Measurements from ENCODE around the gene RPS6KA2.
"Not testable (repeated sequence)": the region's sequence is repeated elsewhere in the genome, so short reads cannot be mapped to it uniquely, and the experiment has no call there.

The RPS6KA2 gene

DNA sequence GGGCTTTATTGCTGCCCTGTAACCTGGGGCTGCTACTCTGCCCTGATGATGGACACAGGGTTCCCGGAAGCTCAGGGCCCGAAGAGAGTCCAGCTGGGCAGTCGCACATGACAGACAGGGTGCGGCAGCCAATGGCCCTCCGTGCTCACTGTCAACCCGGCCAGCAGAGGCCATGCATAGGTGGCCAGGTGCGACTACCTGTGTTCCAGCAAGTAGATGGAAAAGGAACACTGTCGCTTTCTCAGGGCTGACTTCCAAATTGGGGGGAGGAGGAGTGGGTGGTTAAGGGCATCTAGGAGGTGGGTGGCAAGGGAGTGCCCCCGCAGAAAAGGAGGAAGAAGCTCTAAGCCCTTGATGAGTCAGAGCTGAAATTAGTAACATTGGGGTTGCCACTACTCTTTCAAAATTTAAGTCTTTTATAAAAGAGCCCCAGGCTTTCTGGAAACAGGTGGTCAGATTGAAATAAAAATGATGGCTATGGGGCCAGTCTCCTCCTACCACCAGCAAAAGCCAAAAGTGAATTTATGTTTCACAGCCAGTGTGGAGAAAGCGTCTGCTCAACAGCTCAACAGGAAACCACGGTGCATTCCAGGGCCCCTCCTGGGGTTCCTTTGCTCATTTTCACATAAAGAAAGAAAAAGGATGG lies 38.2 kb downstream of the RPS6KA2 start:
- peak; percentile 8 to 57 for DNase-seq

DNA sequence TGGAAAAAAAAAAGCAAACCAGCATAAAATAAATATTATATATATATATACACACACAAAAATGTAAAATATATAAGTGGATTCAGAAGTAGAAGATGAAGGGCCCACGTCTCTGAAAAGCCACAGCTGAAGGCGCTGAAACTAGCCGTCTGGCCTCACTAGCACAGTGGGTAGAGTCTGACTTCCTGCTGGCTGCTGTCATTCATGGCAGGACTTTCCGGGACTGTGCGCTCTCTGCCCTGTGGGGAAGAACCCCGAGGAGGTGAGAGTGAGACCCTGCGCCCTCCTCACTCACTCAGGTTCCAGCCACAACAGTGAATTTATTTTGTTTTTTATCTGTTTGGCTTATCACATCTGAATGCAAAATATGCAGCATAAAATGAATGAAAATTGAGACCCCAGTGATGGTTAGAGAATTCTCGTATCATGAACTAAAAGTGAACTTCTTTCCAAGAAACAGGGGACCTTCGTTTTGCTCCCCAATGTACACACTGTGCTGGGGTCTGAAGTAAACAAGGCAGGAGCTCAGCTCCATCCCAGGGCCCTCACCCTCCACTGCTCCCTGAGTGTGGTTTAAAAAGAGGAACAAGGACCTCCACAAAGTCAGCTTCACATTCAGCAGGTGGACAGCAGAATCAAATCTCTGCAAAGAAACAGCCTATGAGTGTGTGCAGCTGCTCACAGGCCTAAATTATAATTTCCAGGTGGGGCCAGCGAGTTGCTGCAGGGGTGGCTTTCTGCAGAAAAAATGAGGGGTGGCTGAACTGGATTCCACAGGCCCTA lies 39.2 kb downstream of the RPS6KA2 start:
- DNase-seq = no peak

DNA sequence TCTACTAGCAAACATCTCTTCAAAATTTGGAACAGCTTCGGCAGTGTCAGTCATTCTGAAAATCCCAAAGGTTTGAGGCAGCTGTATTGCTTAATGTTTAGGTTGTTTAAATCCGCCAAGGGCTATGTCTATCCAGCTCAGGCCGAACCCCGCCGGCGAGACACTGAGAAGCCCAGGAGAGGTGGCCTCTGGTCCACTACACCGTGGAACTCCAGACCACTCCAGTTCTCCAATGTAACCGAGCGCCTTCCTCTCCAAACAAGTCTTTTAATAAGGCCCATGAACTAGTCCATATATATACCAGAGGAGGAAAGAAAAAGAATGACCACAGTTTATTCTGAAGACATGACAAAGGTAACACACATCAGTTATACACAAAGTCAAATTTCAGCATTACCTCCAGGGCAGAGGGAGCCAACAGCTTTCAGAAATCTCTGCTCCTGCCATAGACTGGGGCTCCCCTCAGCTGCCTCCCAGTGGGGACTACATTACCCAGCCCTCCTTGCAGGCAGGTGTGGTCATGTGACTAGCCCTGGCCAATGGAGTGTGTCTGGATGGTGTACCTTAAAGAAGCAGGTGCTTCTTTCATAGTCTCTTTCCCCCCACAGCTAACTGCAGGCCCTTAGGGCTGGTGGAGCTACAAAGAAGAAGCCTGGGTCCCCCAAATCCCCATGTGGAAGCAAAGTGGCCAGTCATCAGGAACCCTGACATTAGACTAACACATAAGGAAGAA lies 40.5 kb downstream of the RPS6KA2 start, which contains the start of gene RAMACL:
RAMACL (minus strand) TSS at position 255 of the 733 bp plus-strand sequence; CDS start at position 54, 201 bp downstream.
- peak; percentile 22 to 60 for DNase-seq

DNA sequence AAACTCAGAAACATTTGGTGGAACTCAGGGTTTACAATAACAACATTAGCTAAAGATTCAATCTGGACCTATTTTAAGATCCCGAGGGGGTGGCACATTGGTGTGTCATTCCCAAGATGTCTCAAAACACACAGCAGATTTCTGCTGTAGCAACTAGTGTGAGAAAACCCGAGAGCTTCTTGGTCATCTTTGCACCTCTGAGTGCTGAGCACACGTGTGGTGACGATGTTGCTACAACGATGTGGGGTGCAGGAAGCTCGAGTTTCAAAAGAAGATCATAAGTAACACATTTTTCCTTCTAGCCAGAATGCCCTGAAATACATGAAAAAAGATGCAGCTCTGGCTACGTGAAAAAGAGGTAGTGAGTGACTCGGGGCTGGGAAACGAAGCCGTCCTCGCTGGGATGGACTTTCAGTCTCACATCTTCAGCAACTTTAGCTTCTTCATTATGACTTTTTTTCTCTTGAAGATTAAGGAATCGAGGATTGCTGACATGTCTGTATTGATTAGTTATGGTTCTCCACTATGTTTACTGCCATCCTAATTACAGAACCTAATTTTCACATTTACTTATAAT lies 42.1 kb downstream of the RPS6KA2 start:
- no peak for DNase-seq

DNA sequence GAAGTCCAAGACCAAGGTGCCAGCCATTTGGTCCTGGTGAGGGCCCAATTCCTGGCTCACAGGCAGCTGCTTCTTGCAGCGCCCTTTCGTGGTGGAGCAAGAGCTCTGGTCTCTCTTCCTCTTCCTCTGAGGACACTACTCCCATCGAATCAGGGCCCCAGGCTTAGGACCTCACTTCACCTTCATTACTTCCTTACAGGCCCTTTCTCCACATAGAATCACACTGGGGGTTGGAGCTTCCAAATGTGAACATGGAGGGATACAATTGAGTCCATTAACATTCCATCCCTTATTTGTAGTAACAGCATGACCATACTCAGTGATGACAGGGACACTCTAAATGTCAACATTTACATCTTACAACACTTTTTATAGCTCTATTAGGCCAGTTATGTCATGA lies 42.9 kb downstream of the RPS6KA2 start:
- DNase-seq = no peak

DNA sequence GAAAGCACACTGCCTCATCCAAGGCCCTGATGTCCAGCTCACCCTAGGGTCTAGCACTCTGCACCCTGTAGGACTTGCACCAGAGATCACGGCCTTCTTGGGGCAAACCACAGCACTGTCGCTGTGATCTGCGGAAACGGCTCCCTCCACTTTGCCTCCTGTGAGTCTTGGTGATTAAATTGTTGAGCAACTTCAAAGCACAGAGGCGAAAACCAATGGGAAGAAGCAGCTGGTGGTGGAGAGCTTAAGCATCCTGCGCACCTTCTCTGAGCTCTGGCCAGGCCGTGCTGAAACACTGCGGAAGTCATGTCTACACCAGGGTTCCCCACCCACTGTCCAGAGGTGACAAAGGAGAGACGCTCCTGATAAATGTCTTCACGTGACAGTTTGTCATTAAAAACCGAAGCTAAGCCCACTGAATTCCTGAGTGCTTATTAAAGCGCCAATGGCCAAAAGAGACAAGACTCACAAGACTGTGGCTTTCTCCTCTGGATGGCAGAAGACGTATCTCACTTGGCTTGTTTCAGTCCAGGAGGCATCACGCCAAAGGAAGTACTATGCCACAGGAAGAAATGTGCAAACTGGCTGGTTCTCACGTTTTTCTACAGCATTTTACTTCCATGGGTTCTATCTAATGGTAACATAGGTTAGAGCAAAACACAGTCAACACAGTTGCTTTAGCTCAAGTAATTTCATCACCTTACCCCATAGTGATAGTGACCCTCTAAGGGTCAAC lies 43.7 kb downstream of the RPS6KA2 start:
- DNase-seq = no peak

DNA sequence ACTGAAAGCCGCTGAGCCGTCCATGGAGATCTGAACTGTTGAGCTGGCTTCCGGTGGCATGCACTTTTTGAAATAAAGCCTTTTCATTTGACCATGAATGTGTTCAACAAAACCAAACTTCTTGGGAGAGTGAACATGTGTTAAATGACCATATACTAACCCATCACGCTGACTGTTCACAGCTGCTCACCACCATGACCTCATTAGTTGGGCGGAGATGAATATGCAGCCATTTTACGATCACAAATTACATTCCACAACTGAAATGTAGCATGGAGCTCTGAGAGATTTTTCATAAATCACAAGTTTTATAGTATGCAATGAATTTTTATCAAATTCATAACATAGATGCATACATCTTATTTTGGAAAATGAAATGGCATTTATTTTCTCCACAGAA lies 44.8 kb downstream of the RPS6KA2 start:
- no peak for DNase-seq

DNA sequence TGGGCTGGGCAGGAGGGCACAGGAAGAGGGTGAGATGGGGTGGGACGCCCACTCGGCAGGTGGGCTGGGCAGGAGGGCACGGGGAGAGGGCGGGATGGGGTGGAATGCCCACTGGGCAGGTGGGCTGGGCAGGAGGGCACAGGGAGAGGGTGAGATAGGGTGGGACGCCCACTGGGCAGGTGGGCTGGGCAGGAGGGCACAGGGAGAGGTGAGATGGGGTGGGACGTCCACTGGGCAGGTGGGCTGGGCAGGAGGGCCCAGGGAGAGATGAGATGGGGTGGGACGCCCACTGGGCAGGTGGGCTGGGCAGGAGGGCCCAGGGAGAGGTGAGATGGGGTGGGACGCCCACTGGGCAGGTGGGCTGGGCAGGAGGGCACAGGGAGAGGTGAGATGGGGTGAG lies 45.2 kb downstream of the RPS6KA2 start:
- not testable (repeated sequence) for DNase-seq

DNA sequence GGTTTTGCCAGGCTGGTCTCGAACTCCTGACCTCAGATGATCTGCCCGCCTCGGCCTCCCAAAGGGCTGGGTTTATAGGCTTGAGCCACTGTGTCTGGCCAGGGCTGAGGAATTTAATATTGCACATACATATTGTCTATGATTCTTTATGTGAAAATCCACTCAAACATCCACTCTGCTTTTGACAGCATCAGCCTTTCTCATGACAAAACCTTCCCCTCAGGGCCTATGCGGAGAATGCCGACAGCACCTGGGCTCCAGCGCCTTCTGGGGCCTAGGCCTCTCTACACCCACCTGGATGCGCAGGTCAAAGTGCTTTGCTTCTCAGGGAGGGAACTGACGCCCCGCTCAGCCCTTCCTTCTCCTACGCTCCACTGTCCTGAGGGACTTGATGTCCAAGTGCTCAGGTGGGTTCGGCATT lies 46.0 kb downstream of the RPS6KA2 start:
- DNase-seq = no peak

DNA sequence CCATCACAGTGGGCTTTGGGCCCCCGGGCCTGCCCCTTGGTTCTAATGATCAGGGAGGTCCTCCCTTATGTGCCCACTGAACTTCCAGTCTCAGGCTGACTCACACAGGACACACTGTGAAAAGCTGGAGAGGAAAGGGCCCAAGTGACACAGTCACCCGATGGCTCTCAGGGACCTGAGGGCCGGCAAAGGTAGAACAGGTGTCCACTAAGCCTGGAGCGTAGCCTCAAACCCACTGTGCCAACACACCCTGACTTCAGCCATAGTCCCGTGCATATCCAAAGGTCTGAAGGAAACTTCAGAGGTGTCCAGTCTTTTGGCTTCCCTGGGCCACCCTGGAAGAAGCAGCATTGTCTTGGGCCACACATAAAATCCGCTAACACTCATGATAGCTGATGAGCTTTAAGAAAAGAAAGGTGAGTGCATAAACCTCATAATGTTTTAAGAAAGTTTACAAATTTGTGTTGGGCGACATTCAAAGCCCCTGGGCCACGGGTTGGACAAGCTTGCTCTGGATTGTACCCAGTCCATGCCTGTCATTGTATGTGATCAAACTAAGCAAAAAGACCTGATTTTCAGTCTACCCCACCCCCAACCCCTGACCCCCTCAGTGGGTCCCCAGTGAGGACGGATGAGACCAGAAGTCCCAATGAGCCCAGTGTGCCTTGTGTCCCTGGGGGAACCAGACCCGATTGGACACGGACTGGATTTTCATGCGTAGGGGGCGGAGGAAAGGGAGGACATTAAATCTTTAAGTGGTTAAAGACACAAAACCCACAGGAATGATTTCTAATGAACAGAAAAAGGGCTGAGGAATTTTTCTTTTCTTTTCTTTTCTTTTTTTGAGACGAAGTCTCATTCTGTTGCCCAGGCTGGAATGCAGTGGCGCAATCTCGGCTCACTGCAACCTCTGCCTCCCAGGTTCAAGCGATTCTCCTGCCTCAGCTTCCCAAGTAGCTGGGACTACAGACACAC lies 46.7 kb downstream of the RPS6KA2 start:
- DNase-seq = no peak

DNA sequence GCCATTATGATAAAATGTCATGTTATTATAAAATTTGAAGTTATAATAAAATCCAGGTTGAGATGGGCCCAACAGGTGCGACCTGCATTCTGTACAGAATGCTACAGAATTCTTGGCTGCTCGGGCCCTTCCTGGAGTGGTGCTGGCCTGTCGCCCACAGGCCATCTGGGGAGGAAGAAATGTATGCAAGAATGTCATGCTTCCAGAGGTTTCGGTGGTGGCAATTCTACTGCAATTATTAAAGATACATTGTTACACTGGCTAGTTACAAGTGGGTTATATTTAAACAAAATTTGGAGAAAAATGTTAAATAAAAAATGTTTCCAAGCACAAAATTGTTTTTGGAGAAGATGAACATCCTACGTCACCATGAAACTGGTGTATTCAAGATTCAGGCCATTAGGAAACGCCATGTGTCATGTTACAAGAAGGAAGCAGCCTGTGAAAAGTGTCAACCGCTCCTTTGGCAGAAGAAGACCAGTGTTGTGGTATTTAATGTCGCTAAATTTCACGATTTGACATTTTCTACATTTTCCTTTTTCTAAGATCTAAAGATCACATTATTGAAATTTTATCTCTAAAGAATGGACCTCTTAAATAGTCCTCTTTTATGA lies 47.7 kb downstream of the RPS6KA2 start:
- peak; percentile 6 to 59 for DNase-seq

DNA sequence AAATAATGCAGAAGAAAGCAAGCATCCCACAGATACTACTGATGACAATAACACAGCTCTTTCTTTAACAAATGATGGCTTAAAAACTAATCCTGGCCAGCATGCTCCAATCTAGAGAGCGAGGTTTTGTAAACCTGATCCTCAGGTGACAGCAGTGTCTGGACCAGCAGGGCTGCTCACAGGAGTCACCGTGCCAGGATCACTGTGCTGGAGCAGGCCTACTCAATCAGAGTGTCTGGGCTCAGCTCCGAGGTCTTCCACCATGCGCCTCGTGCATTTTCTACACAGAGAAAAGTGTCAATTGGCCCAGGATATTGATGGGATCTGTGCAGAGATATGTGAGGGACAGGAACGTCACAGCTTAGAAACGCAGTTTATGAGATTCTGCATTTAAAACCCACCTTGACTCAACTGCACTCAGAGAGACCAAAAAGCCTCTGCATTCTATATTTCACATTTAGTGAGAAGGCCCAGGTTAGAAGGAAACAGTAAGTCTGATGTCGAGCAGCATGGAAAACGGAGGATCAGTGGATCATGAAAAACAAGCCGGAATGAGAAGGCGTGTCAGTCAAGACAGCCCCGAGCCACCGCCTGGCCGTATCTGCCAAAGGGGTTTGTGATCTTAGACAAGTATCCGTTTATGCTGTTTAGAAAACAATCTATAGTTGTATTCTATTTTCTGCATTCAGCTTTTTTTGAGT lies 48.4 kb downstream of the RPS6KA2 start:
- DNase-seq = peak; percentile 49 to 59

DNA sequence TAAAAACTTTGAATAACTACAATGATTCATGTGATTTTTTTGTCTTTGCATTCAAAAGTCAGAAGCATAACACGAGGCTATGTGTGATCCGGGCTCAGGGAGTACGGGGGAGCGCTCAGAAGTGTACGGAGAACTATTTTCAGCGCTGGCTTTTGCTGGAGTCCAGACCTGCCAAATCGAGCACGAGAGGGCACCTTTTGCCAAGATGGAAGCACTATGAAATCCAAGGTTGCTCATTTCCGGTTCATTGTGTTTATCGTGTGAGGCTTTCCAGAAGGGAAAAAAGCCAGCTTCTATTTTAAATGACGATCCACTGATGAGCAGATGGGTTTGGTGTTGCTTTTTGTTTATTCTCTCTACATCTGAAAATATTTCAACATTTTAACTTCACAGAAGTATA lies 51.8 kb downstream of the RPS6KA2 start:
- DNase-seq = peak; percentile 72 to 82

DNA sequence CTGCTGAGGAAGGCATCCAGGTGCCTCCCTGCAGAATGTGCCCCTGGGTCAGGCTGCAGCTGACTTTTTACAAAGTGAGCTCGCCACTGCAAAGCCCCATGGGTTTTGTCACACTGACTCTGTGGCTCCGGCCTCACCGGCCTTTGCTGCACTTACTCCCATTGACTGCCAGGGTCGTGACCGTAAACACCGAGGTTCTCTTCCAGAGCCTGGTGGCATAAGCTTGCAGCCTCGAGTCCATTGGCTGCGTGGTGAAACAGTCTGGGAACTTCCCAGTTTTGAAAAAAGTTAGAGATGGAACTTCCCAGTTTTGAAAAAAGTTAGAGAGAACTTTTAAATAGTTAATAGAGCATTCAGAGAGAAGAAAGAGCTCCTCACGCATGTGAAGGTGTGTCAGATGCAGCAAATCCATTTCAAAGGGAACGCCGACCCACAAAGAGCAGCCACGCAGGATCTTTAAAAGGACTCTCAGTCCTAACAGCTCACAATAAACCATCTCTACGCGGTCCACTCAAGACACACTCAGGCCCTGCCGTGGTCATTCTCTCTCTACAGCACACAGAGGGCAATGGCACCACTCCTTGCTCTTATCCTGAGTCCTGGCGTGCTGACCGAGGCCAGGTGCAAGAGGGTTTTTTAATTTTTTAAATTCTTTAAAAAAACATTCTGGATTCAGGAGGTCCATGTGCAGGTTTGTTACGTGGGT lies 53.4 kb downstream of the RPS6KA2 start:
- no peak for DNase-seq

DNA sequence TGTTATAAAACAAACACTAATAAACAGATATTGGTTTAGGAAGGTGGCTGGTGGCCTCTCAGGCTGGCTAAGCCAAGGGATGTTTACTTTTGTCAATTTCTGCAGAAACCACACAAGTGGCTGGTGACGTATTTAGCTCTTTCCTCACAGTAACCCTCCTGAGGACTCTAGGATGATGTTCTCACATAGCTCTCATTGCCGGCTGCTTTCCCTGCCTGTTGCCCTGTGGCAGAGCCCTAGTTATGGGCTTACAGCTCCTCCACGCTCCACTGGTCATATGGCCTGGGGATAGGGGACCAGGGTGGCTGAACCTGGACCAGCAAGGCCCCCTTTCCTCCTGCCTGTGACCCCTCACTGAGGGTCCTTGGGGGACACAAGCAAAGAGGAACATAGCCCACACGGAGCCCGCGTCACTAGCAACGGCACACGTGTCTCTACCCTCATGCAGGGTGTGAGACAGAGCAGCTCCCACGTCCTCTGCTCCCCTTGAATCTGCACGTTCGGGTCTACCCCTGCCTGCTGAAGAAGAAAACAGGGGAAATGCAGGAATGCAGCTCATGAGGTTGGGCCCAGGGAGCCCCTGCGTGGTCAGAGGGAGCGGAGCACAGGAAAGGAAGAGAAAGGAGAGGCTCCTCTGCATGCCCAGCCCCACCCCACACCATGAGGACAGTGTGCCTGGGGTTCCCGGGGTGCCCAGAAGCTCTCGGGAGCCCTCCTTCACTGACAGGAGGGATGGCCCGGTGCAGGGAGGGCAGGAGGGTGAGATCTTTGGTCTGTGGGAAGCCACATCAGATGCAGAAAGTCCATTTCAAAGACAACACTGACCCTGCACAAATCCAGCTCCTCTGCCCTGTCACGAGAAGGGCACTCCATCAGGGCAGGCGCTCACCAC lies 54.4 kb downstream of the RPS6KA2 start:
- no peak for DNase-seq

DNA sequence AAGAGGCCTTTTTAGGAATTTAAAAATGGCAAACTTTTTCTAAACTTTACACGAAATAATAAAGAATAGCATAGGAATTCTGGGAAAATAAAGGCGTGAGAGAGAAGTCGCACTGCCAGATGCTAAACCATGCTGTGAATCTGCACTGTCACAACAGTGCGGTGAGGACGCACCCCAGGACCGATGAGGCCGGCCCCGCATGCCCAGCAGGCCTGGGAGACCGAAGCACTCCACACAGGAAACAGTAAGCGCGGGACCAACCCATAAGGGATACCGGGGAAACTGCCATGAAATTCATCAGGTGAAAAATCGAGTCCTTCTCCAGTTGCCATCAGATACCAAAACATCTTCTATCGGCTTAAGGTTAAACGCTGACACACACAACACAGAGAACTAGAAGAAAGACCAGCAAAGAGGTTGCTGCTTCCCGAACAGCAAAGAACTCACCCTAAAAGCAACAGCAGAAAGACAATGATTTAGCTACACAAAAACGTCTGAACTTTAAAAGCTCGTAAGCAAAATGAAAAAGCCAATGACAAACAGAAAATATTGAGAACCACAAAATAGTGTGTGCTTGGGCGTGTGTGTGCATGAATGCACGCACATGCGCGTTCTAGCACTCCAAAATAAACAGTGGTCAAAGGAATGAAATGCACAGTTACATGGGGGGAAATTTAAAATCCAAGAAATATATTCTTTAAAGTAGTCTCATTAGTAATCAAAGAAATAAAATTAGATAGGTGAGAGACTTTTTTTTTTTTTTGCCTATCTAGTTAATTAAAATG lies 55.9 kb downstream of the RPS6KA2 start:
- DNase-seq = no peak

DNA sequence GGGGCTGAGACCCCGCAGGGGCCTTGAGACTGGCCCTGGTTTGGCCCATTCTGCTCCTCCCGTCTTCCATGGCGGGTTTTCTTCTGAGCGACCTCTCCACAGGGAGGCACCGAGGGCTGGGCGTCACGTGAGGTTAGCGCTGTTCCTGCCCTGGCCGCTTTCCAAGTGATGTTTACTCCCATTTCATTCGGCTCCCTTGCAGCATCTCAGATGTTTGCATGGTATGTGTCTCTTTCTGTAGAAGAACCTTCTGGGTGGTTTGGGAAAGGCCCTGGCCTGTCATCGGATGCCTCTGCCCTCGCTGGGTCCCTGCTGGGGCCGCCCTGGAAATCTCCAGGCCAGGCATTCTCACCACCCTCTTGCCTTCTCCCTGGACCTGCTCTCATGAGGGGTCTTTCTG lies 57.8 kb downstream of the RPS6KA2 start:
- no peak for DNase-seq

DNA sequence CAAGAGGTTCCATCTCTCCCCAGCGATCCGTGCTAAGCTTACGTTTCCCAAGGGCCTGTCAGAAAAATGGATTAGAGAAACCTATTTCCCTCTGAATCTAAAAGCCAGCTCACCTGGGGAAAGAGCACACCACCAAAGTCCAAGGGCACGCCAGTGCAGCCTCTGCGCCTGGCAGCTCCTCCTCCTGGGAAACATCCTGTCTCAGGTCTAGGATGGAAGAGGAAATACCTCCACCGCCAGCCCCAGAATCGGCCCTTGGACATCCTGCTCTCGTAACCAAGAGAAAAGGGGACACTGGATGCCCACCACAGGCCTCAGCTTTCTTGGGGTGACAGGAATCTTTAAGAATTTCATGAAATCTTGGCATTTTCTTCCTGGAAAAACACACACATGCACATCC lies 59.2 kb downstream of the RPS6KA2 start:
- no peak for DNase-seq

Data from cerebellar nuclear complex (tissue), 1 donor.